Daoy (cell line): ENCODE measurements around the gene INHBB. TPM values are rescaled to one million over a fixed set of nuclear protein-coding genes. Genes with fewer than 3 reads are reported as not detected.
"Not testable (repeated sequence)": the region's sequence is repeated elsewhere in the genome, so short reads cannot be mapped to it uniquely, and the experiment has no call there.

Experiments
- DNase-seq: peaks from one replicate; pipeline ENCODE4 v3.0.0-alpha.2; 2015; ENCODE audit warnings: low read depth
- total RNA-seq: library from RNA; depleted of rRNA; stranded (reverse); fragments of >200 nt; shearing (Covaris generic); gene quantifications from 2 replicates; pipeline ENCODE4 v1.2.3, GENCODE V29; 2014

INHBB gene
- total RNA-seq, 1 experiment from 2014 or later, result 0.29 TPM

DNA sequence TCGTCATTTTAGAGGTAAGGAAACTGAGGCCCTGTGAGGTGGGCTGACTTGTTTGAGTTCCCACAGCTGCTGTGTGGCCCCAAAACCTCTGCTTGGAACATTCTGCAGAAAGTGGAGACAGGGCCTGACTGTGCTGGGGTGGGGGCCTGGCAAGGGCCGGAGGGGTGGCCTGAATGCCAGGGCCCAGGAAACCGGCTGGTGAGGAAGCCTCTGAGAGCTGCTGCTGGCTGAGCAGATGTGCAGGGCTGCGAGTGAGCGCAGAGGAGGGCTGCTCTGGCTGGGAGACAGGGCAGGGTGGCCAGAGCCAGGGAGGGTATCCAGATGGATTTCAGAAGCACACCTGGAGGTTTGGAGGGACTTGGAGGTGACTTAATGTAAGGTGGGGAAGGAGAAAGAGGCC lies 29.9 kb upstream of the INHBB start:
- no peak for DNase-seq

DNA sequence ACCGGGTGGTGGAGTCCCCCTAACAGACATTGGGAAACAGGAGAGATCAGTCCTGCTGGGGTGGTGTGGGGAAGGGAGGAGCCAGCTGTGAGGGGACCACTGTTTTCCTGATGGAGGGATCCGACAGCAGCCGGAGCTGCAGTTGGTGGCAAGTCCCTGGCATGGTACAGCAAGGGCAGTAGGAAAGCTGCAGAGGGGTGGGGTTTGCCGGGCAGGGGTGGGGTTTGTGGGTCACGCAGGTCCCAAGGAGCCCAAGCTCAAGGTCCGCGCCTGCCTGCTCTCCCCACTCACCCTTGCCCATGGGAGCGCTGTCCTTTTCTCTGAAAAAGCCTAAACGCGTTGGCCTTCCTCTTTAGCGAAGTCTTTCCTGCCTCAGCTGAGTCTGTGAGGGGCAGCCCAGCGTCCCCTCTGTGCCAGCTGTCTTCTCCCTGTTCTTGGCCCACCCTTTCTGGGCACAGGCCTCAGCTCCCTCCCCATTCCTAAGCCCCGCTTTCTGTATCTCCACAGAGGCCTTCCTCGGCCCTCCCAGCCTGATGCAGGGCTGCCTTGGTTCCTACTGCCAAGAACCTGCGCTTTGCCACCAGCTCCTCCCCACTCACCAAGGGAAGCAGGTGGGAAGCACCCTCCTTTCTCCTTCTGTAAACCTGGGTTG lies 29.3 kb upstream of the INHBB start:
- DNase-seq, result no peak

DNA sequence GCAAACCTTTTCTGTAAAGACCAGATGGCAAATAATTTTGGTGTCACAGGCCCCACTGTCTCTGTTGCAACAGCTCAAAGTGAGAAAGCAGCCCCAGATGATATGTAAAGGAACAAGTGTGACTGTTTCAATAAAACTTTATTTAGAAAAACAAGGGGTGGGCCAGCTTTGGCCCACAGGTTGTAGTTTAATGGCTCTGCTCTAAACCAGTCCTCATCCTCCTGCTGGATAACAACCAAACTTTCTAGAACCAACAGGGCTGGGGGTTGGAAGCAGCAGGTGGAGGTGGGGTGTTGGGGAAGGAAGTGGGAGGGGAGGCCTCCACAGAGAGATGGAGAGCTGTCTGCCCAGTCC lies 28.8 kb upstream of the INHBB start:
- no peak for DNase-seq

DNA sequence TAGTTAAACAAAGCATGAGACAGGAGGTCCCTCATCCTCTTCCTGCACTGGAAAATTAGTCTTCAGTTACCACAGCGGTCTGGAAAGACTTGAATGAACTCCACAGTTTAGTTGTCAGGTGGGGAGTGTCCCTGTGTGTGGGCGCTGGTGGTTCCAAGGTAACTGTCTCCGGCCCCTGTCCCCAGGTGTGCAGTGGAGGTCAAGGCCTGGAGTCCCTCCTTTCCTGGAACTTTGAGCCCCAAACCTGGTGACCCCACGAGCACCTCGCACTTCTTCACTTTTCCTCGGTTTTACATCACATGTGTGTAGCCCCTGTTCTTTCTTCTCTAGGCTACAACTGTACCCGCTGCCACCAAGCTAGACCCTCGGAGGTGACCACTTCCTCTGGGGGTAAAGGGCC lies 28.0 kb upstream of the INHBB start:
- DNase-seq, result no peak

DNA sequence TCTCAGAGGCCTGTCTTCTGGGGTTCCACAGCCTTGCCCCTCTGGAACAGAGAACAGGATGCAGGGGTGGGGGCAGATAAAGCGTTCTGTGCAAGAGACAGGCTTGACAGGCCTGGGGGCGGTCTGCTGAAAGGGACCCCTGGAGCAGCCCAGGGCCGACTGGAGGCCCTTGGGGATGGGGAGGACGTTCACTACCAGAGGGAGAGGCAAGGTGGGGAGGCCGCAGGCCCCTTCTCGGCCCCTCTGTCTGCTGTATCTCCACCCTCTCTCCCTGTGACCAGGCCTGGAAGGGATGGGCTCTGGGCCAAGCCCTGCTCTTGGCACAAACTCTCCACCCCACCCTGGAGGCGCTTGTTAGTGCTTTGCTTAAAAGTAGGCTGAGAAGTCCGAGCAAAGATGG lies 27.3 kb upstream of the INHBB start:
- DNase-seq, result no peak

DNA sequence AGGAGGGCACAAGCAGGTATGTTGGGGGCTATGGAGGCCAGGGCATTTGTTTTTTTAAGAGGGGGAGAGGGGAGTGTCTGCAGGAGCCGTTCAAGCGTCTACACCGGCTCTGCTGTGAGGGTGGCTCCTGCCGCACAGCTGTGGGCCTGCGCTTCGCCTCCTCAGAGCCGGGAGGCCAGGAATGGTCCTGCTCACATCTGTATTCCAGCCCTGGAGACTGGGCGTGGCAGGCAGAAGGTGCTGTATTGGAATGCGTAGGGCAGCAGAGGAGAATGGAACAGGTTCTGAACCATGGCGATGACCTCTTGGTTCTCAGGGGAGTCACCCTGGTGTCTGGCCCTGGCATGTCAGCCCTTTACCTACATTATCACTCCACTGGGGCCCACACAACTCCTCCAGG lies 26.8 kb upstream of the INHBB start:
- no peak for DNase-seq

DNA sequence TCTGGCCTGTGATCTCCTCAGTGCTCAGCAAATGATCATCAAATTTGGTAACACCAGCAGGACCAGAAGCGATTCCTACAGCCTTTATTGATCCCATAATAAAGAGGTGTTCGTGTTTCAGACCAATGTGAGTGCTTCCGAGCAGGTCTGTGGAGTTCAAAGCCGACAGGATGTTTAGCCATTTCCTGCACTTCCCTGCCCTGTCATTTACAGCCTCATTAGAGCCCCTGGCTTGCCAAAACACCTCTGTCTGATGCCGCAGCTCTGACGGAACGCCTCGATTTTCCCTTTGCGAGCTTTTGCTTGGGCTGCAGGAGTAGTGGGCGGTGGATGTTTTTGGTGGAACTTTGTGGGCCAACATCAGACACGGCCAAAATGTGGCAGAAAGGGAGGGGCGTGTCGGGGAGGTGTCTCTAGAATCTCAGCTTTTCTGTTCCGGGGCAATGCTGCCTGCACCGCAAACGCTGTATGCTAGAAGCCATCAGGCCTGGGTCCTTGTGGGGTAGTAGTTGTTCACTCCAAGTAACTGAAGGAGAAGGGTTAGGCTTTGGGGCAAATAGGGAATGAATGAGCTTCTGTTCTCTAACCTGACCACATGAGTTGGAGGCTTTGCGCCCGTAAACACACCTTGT lies 26.1 kb upstream of the INHBB start:
- no peak for DNase-seq

DNA sequence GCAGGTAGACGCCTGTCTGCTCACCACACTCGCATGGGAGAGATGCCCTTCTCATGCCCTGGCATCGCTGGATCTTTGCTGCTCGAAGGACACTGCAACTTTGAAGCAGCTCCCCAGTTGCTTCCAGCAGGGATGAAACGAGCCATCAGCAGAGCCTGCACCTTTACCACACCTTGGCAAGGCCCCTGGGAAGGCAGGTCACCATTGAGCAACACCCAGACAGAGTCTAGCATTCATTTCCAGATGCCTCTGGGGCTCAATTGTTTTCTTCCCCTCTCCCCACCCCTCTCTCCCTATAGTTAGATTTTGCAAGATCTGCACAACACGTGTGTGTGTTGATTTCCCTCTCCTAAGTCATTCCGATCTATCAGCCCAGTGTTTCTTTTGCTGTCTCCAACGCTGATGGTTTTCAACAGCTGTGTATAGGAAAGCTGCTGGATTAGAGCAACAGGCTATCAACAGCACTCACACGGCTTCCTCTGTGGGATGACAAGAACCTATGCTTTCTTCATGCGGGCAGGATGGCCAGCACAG lies 25.6 kb upstream of the INHBB start:
- DNase-seq, result no peak

DNA sequence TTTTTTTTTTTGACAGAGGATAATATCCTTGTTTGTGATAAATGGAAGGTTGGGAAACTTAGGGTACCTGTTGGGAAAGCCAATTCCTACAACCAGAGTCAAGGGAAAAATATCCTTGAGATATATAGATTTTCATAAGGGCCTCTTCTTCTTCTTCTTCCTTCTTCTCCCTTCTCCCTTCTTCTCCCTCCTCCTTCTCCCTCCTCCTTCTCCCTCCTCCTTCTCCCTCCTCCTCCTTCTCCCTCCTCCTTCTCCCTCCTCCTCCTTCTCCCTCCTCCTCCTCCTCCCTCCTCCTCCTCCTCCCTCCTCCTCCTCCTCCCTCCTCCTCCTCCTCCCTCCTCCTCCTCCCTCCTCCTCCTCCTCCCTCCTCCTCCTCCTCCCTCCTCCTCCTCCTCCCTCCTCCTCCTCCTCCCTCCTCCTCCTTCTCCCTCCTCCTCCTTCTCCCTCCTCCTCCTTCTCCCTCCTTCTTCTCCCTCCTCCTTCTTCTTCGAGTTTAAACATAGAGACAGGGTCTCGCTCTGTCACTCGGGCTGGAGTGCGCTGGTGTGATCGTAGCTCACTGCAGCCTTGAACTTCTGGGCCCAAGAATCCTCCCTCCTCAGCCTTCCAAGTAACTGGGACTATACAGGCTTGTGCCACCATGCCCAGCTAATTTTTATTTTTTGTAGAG lies 24.9 kb upstream of the INHBB start:
- not testable (repeated sequence) for DNase-seq

DNA sequence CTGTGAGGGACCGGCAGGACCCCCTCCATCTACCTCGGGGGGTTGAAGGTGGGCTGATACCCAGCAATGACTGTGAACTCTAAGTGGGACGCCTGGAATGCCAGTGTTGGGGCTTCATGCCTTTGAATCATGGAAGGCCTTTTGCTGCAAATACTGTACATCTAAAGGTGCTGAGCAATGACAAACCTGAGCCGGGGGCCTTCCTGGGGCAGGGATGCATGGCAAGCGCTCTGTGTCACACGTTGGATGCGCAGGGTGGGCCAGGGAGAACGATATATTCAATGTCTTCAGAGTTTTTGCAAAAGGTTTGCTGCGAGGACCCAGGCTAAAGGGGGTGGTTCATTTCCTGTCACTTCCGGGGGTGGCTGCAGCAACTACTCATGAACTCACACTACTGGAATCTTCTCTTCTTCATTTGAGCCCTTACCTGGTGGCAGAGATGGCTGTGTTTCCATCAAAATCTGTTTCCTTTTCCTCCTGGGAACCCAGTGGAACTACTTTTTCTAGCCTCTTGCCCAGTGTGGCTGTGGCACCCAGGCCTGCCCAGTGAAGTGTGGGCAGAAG lies 24.1 kb upstream of the INHBB start:
- no peak for DNase-seq

DNA sequence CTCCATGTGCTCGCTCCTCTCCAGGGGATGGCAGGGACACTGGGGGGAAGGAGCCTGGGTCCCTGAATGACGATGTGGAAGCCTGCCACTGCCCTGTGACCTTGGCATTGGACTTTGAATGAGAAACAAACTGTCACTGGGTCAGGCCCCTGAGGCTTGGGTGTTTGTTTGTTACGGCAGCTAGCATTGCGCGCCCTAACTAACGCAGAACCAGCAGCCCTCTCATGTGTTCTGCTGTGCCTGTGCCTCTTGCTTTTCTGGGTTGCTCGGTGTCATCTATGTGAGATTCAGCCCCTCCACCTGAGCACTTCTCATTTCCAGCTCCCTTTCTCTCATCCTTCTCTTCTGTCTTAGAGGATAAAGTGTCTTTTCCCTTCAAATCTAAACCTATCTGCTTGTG lies 23.6 kb upstream of the INHBB start:
- no peak for DNase-seq

DNA sequence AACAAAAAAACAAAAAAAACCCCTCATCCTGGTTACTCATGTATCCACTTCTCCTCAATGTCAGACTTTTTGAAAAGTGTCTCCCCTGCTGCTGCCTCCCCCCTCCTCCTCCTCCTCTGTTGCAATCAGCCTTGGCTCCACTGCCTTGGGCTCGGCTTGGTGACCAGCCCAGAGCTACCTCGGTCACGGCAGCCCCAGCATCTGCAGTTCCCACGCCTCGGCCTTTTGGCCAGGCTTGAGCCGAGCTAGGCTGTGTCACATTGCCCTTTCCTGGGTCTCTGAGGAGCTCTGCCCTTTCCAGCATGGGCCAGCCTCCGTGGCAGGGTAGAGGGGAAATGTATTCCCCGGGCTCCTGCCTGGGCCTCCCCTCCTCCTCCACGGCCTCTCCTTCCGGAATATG lies 22.7 kb upstream of the INHBB start:
- DNase-seq, result no peak

DNA sequence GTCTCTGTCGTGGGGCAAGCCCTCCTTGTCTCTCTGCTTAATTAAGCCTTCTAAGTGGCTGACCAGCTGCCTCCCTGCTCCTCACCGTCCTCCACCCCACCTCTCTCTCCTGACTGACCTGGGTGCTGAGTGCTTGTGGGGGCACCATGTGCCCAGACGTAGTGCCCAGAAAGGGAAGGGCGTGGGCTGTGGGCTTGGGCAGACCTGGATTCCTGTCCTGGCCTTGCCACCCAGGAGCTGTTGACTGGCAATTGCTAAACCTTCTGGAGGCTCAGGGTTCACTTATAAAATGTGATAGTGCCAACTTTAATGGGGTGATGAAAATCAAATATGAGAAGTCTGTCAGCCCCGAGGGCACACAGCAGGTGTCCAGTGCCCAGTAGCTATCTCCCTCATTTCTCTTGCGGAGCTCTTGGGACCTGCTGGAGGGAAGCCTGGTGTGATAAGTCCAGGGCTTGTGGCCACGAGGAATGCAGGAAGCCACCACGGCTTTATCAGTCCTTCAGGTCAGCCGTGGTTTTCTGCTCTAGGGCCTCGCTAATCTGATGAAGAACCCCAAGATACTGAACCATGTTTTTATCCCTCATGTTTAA lies 22.0 kb upstream of the INHBB start:
- no peak for DNase-seq

DNA sequence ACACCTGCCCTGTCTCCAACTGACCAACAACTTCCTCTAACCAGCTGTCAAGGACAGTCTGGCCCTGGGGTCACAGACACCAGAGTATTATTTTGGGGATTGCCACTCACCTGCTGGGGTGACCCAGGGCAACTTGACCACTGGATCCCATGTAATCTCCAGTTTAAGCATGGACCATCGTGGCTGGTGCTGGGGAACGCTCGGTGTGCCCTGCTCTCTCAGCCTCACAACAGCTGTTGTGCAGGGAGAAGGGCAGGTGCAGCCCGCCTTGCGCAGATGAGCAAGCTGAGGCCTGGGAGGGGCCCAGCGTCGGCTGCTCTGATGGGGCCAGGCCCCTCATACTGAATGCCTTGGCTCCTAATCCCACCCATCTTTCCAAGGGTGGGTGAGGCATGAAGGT lies 21.0 kb upstream of the INHBB start:
- DNase-seq, result no peak

DNA sequence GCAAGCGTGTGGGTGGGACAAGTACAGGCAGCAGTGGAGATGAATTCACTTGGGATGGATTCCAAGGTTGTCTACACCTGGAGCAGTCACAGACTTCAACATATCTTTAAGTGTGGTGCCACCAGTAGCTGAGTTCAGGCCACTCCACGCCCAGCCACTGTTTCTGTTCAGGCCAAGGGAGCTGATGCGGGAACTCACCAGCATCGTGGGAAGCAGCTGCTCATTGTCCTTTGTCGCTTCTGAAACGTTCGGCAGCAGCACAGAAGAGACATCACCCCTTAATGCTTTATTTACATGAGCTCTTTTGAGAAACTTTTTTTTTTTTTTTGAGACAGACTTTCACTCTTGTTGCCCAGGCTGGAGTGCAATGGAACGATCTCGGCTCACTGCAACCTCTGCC lies 19.9 kb upstream of the INHBB start:
- DNase-seq, result no peak

DNA sequence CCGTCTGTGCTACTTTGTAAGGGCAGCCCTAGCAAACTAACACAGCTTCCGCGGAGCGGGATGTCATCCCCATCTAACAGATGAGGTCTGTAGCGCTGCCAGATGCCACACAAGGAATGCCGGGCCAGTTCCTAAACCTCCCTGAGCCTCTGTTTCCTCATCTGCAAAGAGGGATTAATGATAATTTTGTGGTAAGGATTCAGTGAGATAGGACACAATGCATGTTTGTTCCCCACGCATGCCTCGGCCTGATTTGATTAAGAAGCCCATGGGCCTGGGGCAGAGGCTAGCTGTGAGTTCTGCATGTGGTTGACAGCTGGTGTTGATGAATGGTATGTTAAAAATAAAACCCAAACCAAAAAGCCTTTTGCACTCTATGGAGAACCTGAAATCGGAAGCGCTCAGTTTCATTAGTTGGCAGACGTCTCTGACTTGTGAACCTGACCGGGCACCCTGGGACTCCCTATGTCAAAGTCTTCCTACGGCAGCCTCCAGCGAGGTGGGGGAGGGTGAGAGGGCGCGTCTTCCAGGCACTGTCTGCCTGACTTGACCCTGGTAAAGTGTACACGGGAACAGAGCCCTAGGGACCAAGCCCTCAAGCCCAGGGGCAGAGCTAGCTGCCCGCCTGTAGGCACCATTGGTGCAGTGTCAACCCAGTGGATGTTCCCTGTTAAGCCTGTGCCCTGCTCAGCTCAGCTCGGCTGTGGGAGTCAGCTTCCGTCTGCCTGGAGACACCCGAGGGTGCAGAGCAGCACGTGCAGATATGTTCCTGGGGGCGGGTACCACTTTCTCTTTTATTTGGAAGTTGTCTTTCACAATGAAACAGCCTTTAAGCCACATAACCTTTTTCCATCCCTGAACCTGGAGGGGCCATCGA lies 14.8 kb upstream of the INHBB start:
- DNase-seq, result no peak

DNA sequence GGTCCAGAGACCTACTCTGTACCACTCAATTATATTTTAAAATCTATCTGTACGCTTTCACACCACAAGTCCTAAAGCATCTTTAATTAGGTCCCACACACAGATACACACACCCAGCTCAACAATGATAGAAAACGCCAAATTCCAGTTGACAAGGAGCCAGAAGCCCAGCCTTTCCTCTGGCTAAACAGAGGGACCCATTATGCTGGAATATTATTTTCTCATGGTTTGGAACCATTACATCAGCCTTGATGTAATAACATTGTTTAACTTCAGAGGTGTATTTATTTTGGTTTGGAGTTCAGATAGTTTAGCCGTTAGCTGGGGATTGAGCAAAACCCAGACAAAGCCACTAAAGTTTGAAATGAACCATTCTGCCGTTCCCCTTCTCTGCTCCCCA lies 14.0 kb upstream of the INHBB start:
- DNase-seq, result no peak

DNA sequence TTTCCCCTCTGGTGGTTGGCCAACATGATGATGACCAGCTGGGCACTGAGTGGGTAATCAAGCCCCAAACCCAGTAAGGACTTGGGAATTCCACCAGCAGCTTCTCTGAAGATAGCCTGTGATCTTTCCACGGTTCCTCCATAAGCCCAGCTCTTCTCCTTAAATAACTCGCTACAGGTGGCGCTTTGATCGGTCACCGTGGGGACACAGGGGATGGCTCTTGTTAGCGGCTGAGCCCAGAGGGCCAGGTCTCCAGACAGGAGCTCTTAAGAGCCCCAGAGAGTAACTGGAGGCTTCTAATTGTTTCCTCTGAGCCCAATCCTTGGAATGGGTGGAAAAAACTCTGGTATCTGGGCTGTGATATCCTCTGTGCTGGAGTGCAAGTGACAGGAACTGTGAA lies 13.6 kb upstream of the INHBB start:
- no peak for DNase-seq

DNA sequence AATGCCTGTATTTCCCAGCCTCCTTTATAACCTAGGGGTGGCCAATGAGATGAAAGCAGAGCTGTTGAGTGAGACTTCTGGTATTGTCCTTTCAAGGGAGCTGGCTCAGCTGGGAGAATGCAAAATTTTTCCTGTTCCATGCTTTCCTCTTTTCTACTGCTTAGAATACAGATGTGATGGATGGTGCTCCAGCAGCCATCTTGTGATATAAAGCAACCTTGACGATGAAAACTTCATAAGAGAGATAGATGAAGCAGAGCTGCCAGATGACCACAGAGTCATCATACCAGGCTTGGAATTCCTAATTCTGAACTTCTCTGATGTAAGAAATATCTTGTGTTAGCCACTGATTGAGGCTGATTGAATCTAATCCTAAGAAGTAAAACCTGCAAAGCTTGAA lies 11.9 kb upstream of the INHBB start:
- no peak for DNase-seq

DNA sequence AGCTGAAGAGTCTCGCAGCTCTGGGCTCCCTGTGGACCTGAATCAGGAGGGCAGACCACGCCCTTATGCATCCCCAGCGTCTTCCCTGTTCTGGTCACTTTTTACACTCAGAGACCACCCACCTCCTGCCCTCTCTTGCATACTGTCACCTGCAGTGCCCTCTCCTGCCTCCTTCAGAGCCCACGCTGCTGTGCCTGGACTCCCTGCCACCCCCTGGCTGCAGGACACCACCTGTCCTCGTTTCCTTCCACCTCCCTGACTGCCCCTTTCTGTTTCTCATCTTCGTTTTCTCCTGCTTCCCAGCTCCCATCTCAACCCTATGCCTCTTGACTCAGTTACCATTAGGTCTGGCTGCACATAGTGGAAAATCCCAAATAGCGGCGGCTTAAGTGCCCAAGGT lies 9.2 kb upstream of the INHBB start:
- no peak for DNase-seq

DNA sequence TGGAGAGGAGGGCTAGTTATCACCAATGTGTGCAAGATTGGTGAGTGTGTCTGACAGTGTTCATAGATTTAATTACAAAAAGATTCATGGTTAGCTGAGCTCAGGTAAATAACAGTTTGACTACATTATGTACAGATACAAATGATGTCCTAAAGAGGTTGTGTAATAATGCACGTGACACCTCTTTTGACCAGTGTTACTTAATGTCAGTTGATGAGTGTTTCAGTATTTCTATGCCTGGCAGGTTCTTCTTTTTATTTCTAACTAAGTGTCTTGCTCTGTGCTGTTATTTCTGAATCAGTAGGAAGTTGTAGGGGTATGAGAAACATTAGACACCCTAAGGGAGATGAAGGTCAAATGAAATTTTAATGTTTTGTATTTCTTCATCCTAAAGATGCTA lies 7.9 kb upstream of the INHBB start:
- DNase-seq, result no peak

DNA sequence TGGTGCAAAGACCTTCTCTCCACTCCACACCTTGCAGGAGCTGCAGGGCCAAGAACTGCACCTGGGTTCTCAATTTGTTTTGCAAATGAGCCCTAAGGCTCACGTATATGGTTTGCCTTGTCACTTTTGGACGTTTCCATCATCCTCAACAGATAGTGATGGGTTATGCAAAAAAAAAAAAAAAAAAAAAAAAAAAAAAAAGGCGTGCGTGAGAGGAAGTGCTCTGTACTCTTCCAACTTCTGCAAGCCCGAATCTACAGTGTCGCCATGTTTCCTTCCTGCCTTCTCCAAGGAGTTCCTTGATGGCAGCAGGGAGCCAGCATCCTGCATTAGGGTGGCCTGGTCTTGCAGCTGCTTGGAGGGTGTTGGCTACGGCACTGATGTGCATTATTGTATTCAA lies 4.0 kb upstream of the INHBB start:
- DNase-seq, result no peak
